CD4-positive, alpha-beta T cell treated with Interleukin-15 for 1 hour (primary cell): Measurements from ENCODE around the gene KCNK1.

Source experiments
- DNase-seq: peaks from one replicate; pipeline ENCODE4 v3.0.0-alpha.2; 2020

Gene KCNK1

GRCh38 chr1:233640179-233640578, 26.3 kb downstream of the KCNK1 start:
- no peak for DNase-seq

- no peak for DNase-seq
These were observed 27.1 kb downstream of the KCNK1 start for GRCh38 chr1:233641029-233641428.

GRCh38 chr1:233647073-233647472, 33.2 kb downstream of the KCNK1 start:
- no peak for DNase-seq

GRCh38 chr1:233647636-233648035, 33.7 kb downstream of the KCNK1 start:
- DNase-seq = no peak

- DNase-seq = no peak
These were observed 37.2 kb downstream of the KCNK1 start for GRCh38 chr1:233651061-233651460.

GRCh38 chr1:233651563-233652233, 37.8 kb downstream of the KCNK1 start:
- no peak for DNase-seq

GRCh38 chr1:233652526-233652925, 38.6 kb downstream of the KCNK1 start:
- no peak for DNase-seq

GRCh38 chr1:233654658-233655280, 40.9 kb downstream of the KCNK1 start:
- DNase-seq = no peak

- no peak for DNase-seq
These were observed 41.4 kb downstream of the KCNK1 start for GRCh38 chr1:233655301-233655740.

- no peak for DNase-seq
These were observed 42.2 kb downstream of the KCNK1 start for GRCh38 chr1:233656032-233656635.

- DNase-seq = no peak
These were observed 42.8 kb downstream of the KCNK1 start for GRCh38 chr1:233656687-233657086.

GRCh38 chr1:233657466-233657865, 43.6 kb downstream of the KCNK1 start:
- no peak for DNase-seq

- no peak for DNase-seq
These were observed 45.6 kb downstream of the KCNK1 start for GRCh38 chr1:233659495-233659894.

GRCh38 chr1:233661376-233662159, 47.7 kb downstream of the KCNK1 start:
- no peak for DNase-seq

- no peak for DNase-seq
These were observed 48.8 kb downstream of the KCNK1 start for GRCh38 chr1:233662575-233663304.

- DNase-seq = no peak
These were observed 50.3 kb downstream of the KCNK1 start for GRCh38 chr1:233664253-233664652.

- DNase-seq = no peak
These were observed 51.1 kb downstream of the KCNK1 start for GRCh38 chr1:233664804-233665574.

- DNase-seq = no peak
These were observed 51.8 kb downstream of the KCNK1 start for GRCh38 chr1:233665575-233666270.

GRCh38 chr1:233667741-233668140, 53.8 kb downstream of the KCNK1 start:
- DNase-seq = no peak

GRCh38 chr1:233668146-233668724, 54.3 kb downstream of the KCNK1 start:
- no peak for DNase-seq

GRCh38 chr1:233668725-233669294, 54.9 kb downstream of the KCNK1 start:
- DNase-seq = no peak
